ENCODE measurements around the gene KRT6B.

GRCh38 chr12:52402873-52403540 is 48.9 kb downstream of the KRT6B start:
- TF ChIP-seq TAF1 (IDR thresholded peaks at IDR 0.05; ENCODE audit: low read depth) = no peak
- TF ChIP-seq MAX (IDR thresholded peaks at IDR 0.05) = no peak
- TF ChIP-seq EGR1 (IDR thresholded peaks at IDR 0.05) = no peak
- no peak for TF ChIP-seq EP300 (IDR thresholded peaks at IDR 0.05; ENCODE audit: borderline replicate concordance)
